Activated CD8-positive, alpha-beta memory T cell treated with anti-CD3 and anti-CD28 coated beads, Interleukin-2, amount 50 U/mL, for 24 hours (primary cell): ENCODE measurements around the gene TNFRSF25.
"Not testable (repeated sequence)": the region's sequence is repeated elsewhere in the genome, so short reads cannot be mapped to it uniquely, and the experiment has no call there.

Source experiments
- DNase-seq: peaks from one replicate; pipeline ENCODE4 v3.0.0-alpha.2; 2020; ENCODE audit errors: extremely low read depth

Gene TNFRSF25

DNA sequence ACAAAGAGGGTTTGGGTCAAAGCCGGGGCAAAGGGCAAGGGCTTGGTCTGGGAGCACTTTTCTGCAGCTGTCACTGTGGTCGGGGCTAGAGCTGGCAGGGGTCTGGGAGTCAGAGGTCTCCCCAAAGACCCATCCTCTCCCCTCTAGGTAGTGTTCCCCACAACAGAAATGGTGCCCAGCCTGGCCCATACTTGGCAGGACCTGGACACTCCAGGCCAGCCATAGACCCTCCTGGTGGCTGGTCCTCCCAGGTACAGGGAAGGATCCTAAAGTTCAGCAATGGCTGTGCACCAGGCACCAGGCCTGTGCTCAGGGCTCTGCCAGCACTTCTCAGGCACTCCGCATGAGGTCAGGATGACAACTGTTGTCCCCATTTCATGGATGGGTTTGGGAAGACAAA, 30.4 kb downstream of the TNFRSF25 start:
- no peak for DNase-seq

DNA sequence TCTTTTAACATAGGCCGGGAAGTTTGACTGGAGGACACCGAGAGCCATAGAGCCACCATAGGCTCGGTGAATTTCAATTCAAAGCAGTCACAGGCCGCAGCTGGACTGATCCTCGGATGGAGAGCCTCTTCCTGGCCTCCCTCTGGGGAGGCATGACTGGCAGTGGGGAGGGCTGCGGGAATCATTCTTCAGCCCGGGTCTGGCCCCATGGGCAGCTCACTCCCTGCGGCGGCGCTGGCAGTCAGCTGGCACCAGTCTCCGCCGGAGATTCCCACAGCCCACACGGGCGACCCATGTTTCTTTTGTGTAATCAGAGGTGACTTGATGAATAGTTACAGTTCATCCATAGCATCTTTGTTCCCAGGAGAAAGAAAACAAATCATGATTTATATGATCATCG, 30.8 kb downstream of the TNFRSF25 start:
- no peak for DNase-seq

GRCh38 chr1:6434186-6434585, 31.8 kb downstream of the TNFRSF25 start:
- DNase-seq: no peak

- not testable (repeated sequence) for DNase-seq
These were observed 34.1 kb downstream of the TNFRSF25 start for GRCh38 chr1:6431645-6432579.

DNA sequence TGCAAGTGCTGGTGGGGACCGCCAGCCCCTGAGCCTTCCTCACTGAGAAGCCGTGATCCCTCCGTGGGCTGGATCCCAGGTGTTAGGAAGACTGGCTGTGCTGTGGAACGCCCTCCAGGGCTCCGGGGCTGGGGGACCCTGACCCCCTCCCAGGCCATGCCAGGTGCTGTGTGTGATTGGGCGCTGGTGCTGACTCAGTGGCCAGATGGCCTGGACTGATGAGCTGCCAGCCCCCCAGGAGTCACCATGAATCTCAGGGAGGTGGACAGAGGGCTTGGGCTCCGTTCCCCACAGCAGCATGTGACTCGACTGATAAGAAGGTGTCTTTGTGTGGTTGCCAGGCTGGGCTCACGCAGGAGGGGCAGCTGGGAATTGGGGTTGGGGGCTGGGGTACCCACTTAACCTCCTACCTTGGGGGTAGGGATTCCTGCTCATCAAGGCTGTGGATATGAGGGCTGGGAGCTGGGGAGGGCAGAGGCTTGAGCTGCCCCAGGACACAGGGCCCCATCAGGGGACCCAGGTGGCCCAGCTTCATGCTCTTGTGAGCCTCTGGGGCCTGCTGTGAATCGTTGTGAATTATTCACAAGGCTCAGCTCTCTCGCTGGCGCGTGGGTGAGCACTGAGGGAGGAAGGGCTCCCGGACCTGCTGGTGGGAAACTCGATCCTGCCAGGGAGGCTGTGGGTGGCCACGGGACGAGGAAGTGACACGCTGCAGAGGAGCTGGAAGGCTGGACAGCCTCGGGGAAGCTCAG, 36.1 kb downstream of the TNFRSF25 start:
- not testable (repeated sequence) for DNase-seq

- DNase-seq: not testable (repeated sequence)
These were observed 37.5 kb downstream of the TNFRSF25 start for GRCh38 chr1:6428453-6428852.

DNA sequence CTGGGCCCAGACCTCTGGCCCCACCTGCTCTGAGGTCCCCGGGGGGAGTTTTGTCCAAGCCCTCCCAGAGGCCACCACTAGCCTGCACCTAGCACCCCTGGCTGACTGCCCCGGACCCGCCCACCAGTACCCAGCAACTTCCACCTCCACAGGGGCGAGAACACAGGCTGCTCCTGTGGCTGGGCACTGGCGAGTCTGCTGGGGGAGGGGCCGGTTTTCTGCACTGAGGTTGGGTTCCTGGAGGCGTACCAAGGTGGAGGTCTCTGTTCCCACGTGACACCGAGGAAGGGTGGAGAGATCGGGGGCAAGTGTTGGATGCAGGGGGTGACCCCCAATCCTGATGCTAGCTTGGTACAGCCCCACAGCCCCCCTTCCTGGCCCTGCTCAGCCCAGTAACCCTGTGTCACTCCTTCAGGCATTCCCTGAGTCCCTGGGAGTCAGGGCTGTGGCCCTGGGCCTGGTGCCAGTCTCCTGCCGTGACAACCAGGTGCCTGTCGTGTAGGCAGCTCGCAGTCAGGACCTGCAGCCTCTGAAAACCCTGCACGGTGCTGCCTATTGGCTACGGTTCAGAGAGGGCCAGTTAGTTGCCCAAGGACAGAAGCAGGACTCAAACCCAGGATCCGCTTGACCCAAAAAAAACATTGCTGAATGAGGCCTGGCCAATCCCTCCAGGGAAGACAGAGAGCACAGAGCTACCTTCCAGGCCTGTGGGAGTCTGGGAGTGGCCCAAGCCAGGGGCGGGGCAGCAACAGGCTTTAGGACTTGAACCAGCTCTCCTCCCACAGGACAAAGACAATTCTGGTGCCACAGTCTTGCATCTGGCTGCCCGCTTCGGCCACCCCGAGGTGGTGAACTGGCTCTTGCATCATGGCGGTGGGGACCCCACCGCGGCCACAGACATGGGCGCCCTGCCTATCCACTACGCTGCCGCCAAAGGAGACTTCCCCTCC, 38.3 kb downstream of the TNFRSF25 start:
- no peak for DNase-seq

GRCh38 chr1:6426972-6427350, 39.0 kb downstream of the TNFRSF25 start:
- DNase-seq: no peak

- no peak for DNase-seq
These were observed 39.5 kb downstream of the TNFRSF25 start for GRCh38 chr1:6426277-6426971.

DNA sequence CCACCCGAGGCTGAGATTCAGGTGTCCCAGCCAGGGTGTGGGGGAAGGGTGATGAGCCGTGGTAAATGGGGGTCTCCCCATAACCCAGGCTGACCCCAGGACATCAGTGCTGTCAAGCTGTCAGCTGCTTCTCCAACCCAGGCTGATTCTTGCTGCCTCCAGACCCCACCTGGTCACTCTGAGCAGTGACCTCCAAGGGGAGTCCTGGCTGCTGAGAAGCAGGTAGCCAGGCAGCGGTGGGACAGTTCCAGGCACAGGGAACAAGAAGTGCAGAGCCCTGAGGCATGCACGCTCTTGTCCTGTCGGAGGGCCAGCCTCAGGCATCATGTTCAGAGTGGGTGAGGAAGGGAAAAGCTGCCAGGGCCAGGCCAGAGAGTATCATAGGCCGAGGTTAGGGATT, 40.3 kb downstream of the TNFRSF25 start:
- no peak for DNase-seq

DNA sequence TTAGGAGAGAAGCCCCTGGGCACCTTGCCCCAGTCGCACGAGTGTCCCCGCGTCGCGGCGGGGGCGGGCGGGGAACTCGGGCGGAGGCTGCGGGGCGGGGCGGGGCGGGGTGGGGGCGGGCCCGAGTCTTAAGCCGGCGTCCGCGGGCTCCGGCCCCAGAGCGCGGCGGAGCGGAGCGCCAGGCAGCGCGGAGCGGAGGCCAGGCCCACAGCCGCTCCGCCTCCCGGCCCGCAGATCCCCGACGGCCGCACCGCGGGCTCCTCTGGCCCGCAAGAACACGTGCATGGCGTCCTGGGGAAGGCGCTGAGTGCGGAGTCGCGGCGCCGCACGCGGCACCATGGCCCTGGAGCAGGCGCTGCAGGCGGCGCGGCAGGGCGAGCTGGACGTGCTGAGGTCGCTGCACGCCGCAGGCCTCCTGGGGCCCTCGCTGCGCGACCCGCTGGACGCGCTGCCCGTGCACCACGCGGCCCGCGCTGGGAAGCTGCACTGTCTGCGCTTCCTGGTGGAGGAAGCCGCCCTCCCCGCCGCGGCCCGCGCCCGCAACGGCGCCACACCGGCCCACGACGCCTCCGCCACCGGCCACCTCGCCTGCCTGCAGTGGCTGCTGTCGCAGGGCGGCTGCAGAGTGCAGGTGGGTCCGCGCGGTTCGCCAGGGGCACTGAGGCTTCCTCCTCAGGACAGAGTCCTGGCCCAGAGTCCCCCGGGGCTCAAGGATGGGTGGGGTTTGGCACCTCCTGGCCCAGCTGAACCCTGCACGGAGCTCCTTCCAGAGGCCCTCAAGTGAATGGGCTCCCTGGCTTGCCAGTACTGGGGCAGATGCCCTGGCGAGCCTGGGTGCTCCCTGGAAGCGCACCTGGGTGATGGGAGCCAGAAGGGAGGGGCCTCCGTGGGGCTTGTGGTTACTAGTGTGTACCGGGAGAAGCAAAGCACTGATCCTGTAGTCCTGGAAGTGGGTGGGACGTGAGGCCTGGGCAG, 41.1 kb downstream of the TNFRSF25 start, which contains the start of gene ESPN:
Gene ESPN, plus strand, starts transcription at position 158 of the 975 bp plus-strand sequence. Its CDS starts 180 bp downstream, at position 338.
- no peak for DNase-seq

DNA sequence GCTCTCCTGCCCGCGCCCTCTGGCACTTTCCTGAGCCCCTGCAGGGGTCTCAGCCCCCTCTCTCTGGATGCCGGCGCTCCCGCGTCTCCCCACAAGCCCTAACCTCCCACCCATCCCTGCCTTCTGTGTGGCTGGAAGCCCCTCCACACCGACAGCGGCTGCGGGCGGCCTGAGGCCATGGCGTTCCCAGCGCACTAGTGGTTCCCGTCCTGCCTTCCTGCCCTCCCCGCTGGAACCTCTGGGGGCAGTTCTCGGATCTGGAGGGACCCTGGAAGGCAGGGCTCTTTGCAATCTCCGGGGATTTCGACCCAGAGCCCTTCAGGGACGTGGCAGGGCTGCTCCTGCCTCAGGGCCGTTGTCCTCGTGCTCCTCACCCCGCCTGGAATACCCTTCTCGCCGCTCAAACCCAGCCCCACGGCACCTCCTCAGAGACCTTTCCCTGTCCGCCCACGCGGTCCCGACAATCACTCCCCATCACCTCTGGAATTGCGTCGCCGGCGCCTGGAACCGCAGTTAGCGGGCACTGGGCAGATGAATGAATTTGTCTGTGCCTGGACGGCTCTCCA, 41.9 kb downstream of the TNFRSF25 start:
- no peak for DNase-seq

DNA sequence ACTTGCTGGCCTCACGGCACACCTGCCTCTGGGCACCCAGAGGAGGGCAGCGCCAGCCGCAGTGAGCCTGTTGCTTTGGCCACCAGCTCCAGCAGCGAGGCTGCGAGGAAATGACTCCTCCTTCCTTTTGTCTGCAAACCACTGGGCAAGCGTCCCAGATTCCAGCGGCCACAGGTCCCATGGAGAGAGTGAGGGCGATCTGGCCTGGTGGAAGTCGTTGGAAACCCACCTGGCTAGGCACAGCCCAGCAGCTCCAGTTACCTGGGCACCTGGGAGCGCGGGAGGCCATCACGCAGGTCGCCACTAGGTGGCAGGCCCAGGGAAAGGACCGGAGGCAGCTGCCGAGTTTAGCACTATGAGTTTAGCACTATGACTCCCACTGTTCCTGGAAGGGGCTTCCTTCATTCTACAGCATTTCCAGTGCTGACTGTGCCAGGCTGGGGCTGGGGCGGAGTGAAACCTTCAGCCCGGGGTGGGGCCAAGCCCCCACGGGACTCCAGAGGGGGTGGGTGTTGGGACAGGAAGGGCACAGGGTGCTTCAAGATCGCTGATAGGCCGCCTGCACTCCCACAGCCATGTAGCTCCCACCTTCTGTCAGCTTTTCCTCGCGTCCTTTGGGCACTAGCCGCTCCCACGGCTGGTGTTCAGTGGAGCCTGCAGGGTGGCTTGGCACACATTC, 42.5 kb downstream of the TNFRSF25 start:
- DNase-seq: no peak

DNA sequence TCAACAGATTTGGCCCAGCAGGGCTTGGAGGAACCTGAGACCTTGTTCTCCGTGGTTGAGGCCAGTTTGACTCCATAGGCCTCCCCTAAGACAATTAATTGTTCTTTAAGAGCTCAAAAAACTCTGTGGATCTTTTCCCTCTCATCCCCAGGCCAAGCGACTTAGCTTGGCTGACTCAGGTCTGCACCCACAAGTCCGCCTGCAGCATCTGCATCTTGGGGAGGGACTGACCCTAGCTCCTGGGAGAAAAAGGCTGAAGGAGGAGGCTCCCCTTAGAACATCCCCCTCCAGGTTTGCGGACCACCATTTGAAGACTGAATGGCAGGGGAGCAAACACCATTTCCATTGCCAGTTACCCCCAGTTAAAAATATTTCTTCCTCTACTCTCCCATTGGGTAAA, 44.7 kb downstream of the TNFRSF25 start:
- DNase-seq: no peak

DNA sequence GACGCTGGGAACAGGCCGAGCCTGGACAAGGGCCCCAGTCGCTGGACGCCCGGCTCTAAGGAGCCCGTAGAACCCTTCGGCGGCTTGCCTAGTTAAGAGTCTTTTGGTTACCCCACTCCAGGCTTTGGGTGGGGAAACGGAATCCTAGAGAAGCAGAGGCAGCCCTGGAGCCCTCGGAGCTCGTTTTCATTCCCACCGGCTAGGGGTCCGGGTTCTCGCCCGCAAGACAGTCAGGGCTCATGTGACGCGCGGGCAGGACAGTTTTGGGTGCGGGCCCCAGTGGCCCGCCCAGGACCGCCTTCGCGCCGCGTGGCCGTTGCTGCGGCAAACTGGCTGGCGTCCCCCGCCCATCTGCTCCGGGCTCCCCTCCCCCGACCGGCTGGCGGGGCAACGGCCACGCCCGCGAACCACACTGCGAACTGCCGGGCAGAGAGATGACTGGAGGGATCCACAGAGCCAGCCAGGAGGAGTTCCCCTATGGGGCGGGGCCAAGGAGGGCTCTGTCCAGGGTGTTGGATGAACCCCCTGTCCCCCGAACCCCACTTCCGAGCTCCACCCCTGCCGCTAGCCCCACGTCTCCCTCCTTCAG, 45.4 kb downstream of the TNFRSF25 start:
- no peak for DNase-seq

GRCh38 chr1:6419804-6420453, 46.0 kb downstream of the TNFRSF25 start, which contains the start of gene HES2:
Gene HES2 (minus strand): TSS chr1:6419919. CDS start chr1:6419820, 99 bp downstream.
- no peak for DNase-seq

DNA sequence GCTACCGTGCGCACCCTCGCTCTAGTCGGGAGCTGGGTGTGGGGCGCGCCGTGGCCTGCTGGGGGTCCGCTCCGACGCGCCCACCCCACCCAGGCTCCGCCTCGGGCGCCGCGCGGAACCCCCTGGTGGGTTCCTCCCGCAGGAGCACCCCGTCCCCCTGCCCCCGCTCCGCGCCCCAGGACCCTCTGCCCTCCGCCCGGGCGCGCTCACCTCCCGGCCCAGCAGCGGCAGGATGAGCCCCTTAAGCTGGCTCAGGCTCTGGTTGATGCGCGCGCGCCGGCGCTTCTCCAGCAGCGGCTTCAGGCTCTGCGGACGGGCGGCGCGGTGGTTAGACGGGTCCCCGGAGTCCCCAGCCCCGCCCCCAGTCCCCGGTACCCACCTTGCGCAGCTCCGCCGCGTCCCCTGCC, 46.6 kb downstream of the TNFRSF25 start:
- no peak for DNase-seq
